ENCODE measurements around the gene PRCD.
"Not testable (repeated sequence)": the region's sequence is repeated elsewhere in the genome, so short reads cannot be mapped to it uniquely, and the experiment has no call there.

Gene PRCD

DNA sequence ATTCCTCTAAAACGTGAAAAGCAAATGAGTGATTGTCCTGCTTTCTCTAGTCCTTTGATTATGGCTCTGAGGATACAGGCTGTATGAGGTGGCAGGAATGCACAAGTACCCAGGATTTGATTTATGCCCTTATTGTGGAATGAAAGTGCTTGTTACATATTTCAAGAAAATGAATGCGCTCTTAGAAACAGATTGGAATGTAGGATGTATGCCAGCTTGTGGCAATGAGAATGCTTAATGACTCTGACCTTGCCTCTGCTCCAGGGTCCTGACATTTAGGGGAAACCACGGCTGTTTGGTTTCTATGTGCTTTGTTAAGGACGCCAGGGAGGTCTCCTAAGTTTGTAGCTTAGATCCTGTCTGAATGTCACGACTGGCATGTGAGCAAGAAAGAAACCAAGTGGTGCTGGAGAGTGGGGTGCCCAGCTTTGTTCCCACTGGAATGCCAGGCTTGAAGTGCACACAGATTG, 22.0 kb downstream of the PRCD start:
- peak overlapping the region in 11 of 21 experiments; percentile 1 to 94 (median 50) for H3K27ac ChIP-seq
- H3K4me3 ChIP-seq, result peak overlapping the region in 2 of 7 experiments; percentile 14 to 17

DNA sequence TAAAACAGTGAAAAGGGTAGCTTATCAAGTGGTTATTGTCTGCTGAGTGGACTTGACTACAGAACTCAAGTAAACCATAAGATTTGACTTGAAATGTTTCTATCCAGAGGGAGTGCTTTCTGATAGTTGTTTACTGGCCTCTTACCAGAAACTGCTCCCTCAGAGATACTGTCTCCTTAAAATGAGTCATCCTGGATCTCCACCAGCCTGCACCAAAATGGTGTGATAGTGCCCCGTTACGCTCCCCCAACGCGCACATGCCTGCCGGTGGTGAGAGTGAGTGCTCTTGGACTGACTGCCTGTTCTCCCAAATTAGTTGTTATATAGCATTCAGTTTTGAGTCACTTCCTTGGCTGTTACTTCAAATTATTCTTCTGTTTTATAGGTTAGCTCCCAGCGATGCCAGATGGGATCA, 22.9 kb downstream of the PRCD start:
- Histone ChIP-seq H3K4me3 (no peak overlapping the region), H3K27ac (peak overlapping the region in 4 of 21 experiments; percentile 4 to 51 (median 26))

DNA sequence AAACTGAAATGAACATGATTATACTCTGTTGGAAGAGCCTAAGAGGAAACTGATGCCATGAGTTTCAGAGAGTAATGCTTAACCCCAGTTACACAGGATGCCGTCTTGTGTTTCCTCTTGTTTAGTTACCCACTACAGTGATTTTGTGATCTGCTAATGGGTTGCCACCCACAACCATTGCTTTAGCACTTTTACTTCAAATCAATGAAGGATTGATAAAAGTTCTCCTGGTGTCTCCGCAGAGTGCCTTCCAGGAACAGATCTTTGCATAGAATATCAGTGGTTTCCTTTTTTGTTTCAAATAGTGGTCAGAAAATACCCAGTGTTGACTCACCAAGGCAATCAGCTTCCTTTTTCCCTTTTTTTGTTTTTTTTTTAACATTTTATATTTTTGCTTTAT, 23.5 kb downstream of the PRCD start:
- H3K27ac ChIP-seq, H3K4me3 ChIP-seq: not testable (repeated sequence)

DNA sequence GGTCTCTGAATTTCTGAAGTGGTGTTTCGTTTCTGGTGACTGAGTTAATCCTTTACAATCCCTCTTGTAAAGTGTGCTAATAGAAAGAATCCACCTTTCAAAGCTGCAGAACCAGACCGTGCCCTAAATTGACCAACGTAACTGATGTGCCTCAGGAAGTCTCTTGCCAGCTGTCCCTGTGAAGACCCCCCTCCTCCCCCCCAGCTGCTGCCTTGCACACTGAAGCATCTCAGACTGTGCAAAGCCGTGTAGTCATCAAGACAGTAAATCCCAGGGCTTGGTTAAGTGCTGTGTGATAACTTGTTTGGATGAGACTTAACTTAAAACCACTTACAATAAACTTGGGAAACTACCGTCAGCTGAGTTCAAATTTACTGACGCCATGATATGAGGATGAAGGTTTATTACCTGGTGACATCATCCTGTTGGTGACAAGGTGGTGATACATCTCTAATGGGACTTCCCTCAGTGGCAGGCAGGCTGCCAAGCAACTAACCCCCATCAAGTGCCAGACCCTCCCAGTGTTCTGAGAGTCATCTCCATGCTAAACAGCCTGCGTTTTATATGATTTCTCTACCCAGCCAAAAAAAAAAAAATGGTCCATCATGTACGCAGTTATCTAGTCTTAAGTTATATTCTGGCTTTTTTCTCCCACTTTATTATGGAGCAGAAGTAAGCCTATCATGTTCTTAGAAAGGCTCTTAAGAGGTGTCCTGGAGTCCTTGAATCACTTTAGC, 25.3 kb downstream of the PRCD start:
- peak overlapping the region in 1 of 21 experiments; percentile 23 for H3K27ac ChIP-seq

DNA sequence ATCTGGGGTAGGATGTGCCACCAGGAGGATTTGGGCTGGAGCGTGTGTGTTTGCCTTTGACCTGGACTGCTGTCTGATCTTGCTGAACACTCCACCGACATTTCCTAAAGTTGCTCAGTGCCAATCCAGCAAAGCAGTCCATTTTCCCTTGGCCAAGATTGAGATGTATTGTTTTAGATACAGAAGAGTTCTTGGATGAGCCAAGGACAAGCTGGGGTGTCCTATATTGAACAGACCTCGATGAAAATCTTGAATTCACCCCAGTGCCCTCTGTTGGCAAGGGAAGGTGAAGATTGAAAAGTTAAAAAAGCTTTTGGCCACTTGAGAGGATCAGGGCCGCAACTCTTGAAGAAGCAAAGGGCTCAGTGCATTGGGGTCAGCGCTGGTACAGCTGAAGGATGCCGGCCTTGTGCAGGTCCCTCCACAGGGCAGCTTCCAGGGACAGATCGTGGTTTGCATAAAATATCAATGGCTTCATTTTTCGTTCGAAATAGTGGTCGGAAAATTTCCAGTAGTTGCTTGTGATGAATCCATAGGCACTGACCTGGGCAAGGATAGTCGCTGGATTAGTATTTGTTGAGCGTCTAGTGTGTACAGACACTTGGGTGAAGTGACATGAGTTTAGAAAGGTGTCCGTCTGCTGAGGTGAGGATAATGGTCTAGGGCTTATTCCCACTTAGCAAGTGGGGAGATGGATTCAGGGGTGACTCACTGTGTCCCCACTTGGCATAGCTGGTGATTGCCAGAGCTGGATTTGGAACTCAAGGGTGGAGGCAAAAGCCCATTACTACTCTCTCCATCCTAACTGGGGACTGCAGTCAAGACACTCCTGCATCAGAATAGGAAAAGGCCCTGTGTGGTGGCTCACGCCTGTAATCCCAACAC, 26.1 kb downstream of the PRCD start:
- peak overlapping the region in 1 of 21 experiments; percentile 23 for H3K27ac ChIP-seq
- H3K4me3 ChIP-seq, result no peak overlapping the region

More for the DNA sequence above, 25.3 kb downstream of the PRCD start:
- H3K4me3 ChIP-seq, result not testable (repeated sequence)

DNA sequence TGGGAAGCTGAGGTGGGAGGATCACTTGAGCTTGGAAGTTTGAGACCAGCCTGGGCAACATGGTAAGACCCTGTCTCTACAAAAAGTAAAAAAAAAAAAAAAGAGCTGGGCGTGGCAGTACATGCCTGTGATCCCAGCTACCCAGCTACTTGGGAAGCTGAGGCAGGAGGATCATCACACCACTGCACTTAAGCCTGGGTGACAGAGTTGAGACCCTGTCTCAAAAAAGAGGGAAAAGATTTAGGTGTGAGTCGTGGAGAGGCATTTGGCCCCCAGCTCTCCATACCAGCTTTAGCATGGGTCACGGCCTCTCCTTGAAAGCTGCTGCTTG, 26.7 kb downstream of the PRCD start:
- Histone ChIP-seq H3K27ac (peak overlapping the region in 2 of 21 experiments; percentile 3 to 60), H3K4me3 (no peak overlapping the region)

DNA sequence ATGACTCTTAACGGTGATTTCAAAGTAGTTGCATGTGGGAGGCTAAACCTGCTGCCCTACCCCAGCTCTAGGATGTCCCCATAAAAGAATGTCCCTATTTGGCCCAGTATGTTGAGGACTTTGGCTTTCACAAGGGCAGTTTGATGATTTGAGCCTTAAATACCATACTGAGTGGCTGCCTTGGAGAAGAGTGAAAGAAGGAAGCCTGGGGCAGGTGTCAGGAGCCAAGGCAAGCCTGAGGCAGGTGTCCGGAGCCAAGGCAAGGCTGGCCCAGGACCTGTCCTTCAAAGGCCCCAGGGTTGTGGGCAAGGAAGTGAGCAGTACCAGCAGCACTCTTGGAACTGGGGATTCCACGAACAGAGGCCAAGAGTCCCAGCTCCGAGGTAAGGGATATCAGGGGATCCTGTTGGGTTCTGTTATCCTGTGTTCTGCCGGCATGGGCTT, 27.2 kb downstream of the PRCD start:
- Histone ChIP-seq H3K27ac (peak overlapping the region in 4 of 21 experiments; percentile 3 to 60 (median 44)), H3K4me3 (no peak overlapping the region)

DNA sequence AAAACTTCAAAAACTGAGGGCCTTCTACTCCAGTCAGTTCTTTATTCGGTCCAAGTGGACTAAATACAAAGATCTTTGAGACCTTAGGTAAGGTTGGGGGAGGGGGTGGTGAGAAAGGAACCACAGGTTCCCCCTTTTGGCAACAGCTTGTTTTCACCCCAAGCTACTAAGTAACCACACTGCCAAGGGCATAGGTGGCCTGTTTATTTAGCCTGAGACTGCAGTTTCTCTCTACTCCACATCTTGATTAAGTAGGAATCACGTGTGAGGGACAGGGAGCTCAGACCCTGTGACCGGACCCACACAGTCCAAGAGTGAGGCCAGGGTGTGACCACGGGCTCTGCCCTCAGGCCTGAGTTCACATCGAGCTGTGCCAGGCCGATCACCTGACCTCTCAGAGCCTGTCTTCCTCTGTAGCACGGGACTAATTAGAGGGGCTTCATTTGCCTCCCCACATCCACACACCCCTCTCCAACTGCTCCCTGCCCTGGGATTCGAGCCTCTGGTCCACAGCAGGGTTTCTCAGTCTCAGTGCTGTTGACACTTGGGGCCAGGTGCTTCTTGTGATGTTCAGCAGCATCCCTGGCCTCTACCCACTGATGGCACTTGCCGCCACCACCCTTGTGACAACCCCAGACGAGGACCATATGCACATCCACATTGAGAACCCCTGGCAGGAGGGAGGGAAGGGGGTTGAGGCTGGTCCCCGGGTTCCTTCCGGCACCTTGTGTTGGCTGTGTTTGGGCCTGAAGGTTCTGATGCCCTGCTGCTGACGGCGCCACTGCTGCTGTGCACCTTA, 28.0 kb downstream of the PRCD start:
- H3K27ac ChIP-seq, result peak overlapping the region in 5 of 21 experiments; percentile 28 to 60 (median 49)
- H3K4me3 ChIP-seq, result no peak overlapping the region

DNA sequence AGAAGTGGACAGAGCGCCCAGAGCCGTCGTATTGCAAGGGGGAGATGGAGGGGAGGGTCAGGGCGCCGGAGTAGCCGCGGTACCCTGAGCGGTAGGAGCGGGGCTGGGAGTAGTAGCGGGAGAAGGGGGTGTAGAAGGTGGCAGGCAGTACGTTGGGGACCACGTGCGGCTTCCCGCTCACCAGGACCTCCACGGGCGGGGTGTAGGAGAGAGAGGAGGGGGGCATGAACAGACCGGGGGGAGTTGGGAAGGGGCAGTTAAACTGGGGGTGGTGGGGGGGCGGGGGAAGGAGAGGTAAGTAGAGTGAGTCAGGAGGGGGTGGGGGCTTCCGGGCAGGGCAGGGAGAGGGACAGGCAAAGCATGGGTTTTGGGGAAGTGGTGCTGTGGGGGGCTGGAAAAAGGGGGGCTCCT, 29.0 kb downstream of the PRCD start:
- H3K27ac ChIP-seq, result no peak overlapping the region

DNA sequence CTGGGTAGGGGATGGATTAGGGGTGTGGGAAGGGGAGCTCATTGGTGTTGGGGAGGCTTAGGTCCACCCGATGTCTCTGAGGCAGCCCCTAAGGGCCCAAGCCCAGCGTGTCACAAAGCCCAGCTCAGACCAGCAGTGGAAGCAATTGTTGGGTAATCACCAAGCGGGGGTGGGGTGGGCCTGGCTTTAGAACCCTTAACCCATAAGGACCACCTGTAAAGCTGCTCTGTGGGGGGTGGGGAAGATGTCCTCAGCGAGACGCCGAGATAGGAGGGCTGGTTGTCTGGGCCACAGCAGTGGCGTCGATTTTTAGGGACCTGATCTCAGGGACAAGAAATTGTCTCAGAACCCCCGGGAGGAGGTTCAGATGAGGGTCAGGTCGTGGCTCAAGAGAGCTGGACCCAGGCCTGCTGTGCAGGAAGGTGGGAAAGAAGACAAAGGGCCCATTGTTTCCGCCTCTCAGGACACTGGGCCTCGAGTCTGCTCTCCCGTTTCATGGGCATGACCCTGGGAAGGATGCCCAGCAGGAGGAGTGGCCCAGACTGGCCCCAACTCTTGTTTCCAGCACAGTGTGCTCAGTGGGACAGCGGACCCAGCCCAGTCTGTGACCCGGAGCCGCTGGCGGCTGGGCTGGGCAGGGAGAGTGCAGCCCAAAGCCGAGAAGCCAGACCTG, 29.9 kb downstream of the PRCD start:
- peak overlapping the region in 2 of 21 experiments; percentile 28 to 47 for H3K27ac ChIP-seq

More for the DNA sequence above, 29.0 kb downstream of the PRCD start:
- H3K4me3 ChIP-seq, result no peak overlapping the region

DNA sequence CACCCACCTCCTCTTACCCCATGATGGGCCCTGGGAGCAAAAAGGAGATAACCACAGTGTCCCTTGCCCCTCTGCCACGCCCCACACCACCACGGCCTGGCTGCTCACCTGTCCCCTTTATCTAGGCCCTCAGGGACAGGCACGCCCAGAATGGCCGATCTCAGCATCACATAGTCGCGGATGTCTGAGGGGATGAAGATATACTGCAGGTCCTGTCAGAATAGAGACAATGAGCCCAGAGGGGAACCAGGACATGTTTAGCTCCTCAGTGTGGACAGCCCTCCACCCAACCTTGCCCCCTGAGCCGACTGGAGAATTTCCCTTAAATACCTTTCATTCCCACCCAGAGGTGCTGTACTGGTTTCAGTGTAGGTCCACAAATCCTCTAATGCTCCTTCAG, 30.6 kb downstream of the PRCD start:
- Histone ChIP-seq H3K4me3 (no peak overlapping the region), H3K27ac (no peak overlapping the region)

More for the DNA sequence above, 29.9 kb downstream of the PRCD start:
- no peak overlapping the region for H3K4me3 ChIP-seq

DNA sequence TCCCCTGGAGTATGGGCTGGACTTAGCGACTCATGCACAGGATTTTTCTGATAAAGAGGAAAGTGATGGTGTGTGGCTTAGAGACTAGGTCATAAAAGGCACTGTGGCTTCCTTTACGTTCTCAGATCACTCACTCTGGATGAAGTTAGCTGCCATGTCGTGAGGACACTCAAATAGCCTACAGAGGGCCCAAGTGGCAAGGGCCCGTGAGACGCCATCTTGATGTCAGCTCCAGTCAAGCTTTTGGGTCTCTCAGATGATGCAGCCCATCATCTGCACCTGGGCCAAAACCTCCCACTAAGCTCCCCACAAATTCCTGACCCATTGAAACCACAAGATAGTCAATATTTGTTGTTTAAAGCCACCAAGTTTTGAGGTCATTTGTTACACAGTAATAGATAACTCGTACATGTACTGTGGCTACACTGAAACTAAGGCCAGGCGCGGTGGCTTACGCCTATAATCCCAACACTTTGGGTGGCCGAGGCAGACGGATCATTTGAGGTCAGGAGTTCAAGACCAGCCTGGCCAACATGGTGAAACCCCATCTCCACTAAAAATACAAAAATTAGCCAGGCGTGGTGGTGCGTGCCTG, 31.1 kb downstream of the PRCD start:
- Histone ChIP-seq H3K4me3 (no peak overlapping the region), H3K27ac (no peak overlapping the region)

DNA sequence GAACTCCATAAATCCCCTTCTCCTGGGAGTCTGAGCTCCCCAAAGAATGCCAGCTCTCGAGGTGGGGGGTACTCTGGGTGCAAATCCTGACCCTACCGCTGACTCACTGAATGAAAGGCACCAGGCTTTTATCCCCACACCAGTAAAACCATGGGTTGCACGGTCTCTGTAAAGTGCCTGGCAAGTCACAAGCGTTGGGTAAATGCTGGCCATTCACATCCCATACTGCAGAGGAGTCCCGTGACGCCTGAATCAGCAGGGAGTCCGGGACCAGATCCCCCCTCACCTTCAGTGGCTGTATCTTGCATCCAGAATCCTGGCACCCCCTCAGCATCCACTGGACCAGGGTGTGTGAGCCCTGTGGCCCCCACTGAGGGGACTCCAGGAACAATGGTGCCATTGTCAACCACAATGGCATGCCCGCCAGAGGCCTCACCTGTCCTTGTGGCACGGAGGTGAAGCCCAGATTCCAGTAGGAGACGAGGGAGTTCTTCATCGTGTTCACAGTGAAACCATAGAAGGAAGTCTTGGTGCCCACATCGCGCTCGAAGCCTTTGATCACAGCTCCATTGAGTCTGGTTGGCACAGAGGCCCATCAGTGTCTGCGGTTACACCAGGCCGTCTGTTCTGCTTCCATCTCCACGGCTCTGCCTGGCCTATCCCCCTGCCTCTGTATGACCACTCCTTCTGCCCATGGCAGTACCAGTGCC, 32.5 kb downstream of the PRCD start:
- Histone ChIP-seq H3K27ac (no peak overlapping the region), H3K4me3 (no peak overlapping the region)

DNA sequence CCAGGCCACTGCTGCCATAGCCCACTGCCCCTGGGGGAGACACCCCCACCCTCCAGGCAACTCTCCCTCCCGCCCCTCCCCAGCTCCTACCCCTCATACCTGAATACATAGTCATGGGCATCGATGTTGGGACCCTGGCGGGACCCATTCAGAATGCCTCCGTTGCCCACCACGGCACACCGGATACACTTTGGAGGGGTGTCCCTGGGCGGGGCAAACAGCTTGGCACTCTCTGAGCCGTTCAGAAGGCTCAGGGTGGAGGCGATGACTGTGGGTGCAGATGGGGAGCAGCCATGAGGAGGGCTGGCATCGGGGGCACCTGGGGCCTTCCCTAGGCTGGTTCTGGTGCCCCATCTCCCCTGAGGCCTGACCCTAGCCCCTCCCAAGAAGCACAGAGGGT, 33.3 kb downstream of the PRCD start:
- no peak overlapping the region for H3K27ac ChIP-seq
- H3K4me3 ChIP-seq, result no peak overlapping the region

DNA sequence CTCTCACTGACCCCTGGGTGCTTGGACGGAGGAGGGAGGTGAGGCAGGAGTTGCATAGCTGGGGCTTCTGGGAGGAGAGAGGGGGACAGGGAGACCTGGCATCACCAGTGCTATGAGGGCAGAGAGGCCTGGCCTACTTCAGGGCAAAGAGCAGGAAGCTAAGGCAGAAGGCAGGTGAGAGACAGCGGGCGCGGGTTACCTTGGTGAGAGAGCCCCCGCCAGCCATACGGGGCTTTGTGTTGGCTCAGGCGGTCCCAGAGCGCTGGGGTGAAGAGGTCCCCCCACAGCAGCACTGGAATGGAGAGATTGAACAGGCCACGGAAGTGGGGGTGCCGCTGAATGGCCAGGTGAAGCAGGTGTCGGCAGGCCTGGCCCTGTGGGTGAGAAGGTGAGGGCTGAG, 34.3 kb downstream of the PRCD start:
- no peak overlapping the region for H3K27ac ChIP-seq

DNA sequence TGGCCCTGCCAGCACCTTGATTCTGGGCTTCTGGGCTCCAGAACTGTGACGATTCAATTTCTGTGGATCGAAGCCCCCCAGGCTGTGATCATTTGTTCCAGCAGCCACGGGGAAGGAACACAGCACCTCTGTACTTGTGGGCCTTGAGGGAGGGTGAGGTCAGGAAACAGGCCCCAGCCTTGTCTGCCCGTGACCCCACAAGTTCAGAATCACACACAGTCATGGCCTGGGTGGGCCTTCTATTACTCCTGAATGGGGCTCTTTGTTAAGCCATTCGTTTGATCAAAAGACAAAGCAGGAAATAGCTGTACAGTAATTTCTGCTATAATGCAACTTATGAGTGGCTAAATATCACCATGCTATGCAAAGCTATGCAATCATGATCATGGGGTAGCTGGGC, 35.7 kb downstream of the PRCD start:
- Histone ChIP-seq H3K27ac (peak overlapping the region in 2 of 21 experiments; percentile 14 to 52), H3K4me3 (no peak overlapping the region)

More for the DNA sequence above, 34.3 kb downstream of the PRCD start:
- H3K4me3 ChIP-seq, result no peak overlapping the region

DNA sequence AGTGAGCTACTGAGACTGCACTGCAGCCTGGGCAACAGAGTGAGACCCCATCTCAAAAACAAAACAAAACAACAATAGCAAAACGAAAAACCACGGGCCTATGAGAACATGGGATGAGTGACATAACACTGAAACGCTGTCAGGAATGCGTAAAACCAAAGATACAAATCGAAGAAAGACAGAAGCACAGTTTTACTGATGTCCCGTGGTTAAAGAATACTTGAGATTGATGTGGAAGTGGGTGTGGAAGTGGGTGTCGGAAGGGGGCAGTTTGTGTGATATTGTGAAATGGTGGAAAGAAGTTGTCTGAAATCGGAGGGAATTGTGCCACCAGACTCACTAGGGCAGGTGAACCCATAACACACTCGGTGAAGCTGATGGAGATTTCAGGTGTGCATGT, 36.3 kb downstream of the PRCD start:
- peak overlapping the region in 1 of 21 experiments; percentile 52 for H3K27ac ChIP-seq
- no peak overlapping the region for H3K4me3 ChIP-seq

DNA sequence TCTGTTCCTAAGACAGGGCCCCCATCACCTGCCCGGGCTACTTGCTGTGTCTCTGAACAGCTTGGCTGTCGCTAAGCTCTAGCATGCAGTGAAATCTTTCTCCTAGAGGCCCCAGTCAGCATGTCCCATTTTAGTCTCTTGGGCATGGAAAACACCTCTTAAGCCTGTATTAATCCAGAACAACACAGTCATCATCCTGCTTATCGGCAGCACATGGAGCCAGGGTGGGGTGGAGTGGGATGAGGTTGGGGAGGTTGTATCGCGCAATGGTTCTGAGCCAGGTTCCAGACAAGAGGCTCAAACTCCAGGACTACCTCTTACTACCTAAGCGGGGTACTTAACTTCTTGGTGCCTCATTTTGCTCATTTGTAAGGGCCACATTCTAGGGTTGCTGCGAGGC, 38.0 kb downstream of the PRCD start:
- no peak overlapping the region for H3K27ac ChIP-seq
- H3K4me3 ChIP-seq, result no peak overlapping the region
